Spleen (tissue), 7 donors: Measurements from ENCODE around the gene FRMD5.

Source experiments
- CTCF ChIP-seq, 11 experiments: fragments of 200-600 bp in 7 of 11; fragments of 450-650 bp in 4 of 11; sonication (generic) in 4 of 11; IDR thresholded peaks in 8 of 11; conservative IDR thresholded peaks in 3 of 11; 1 replicate in 7 of 11; 2 replicates in 4 of 11; pipeline versions ENCODE4 v1.4.0 to v1.8.0; 2016 to 2021; ENCODE audit warnings: antibody characterized with exemption in 11 of 11, inconsistent platforms in 4 of 11, mild to moderate bottlenecking in 1 of 11
- POLR2A ChIP-seq, 3 donors: fragments of 450-650 bp; IDR thresholded peaks; one replicate each; pipeline ENCODE4 v1.5.1; 2017; ENCODE audit warnings: antibody characterized with exemption in 3 of 3, mild to moderate bottlenecking in 1 of 3
- donor health status: DM: no; HTN: no; CAD: no; lungs with moderate emphysema.
- donor health status: DM: no; HTN: no; CAD: no.
- donor health status: DM: no; HTN: no; CAD: no.

GRCh38 chr15:43932907-43933306 lies 262.2 kb downstream of the FRMD5 start:
- no peak for TF ChIP-seq POLR2A (IDR thresholded peaks at IDR 0.05)
- no peak for TF ChIP-seq CTCF (IDR thresholded peaks at IDR 0.05 in 8 of 11, conservative IDR thresholded peaks at IDR 0.05 in 3 of 11)
